WERI-Rb-1 (cell line): ENCODE data around the gene PARP15.

Experiments used
- DNase-seq: peaks from one replicate; pipeline ENCODE4 v3.0.0-alpha.2; 2020
- H3K27ac ChIP-seq: fragments of 250-450 bp; sonication (Bioruptor Pico); 2 replicates; pipeline ENCODE4 v1.5.1; 2020; ENCODE audit warnings: mild to moderate bottlenecking, moderate library complexity
- H3K27me3 ChIP-seq: fragments of 250-450 bp; sonication (Bioruptor Pico); 2 replicates; pipeline ENCODE4 v1.5.1; 2021; ENCODE audit warnings: mild to moderate bottlenecking, low read depth, moderate library complexity; ENCODE audit not compliant: insufficient read depth, severe bottlenecking
- H3K36me3 ChIP-seq: fragments of 250-450 bp; sonication (Bioruptor Pico); 2 replicates; pipeline ENCODE4 v1.5.1; 2020; ENCODE audit warnings: mild to moderate bottlenecking, moderate library complexity
- H3K4me3 ChIP-seq: 2 replicates; pipeline ENCODE4 v1.5.1; 2011; ENCODE audit warnings: low read depth, mild to moderate bottlenecking, control low read depth, low read length
- H3K9me3 ChIP-seq: fragments of 250-450 bp; sonication (Bioruptor Pico); 2 replicates; pipeline ENCODE4 v1.5.1; 2021; ENCODE audit warnings: mild to moderate bottlenecking, moderate library complexity; ENCODE audit not compliant: severe bottlenecking
- CTCF ChIP-seq: IDR thresholded peaks from 2 replicates; pipeline ENCODE4 v1.5.1; 2011; ENCODE audit warnings: low read depth, mild to moderate bottlenecking, control low read depth, inconsistent platforms, low read length

Gene PARP15

GRCh38 chr3:122536632-122537001, 40.8 kb upstream of the PARP15 start:
- Histone ChIP-seq H3K36me3 (no peaks in the 10 kb centered on the region; the same call in 1 of the 2 replicates), H3K4me3 (no peak overlapping the region), H3K27ac (no peak overlapping the region), H3K9me3 (no peaks in the 10 kb centered on the region), H3K27me3 (no peaks in the 10 kb centered on the region)
- DNase-seq: no peak
- TF ChIP-seq CTCF: no peak

DNA sequence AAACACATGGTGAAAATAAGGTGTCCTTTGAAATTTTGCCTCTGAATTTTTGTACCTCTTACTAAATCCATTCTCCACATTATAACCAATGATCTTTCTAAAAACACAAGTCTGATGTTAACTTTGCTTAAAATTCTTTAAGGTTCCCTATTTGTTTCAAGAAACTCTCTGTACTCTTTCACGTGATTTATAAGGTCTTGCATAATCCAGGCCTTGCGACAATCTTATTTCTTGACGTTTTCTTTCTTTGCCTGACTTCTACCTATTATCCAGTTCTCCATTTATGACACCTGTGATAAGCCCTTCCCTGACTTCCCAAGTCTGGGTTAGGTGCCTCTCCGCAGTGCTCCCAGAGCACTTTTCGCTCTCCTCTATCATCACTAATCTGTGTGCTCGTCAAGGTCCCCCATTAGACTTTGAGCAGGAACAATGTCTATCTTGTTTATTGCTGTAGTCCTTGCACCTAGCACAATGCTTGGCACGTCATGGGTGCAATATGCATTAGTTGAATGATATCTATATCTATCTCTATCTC, 38.4 kb upstream of the PARP15 start:
- no peak for TF ChIP-seq CTCF
- no peak for DNase-seq
- H3K4me3 ChIP-seq: no peak overlapping the region
- H3K27me3 ChIP-seq: no peaks in the 10 kb centered on the region
- H3K9me3 ChIP-seq: no peaks in the 10 kb centered on the region
- no peaks in the 10 kb centered on the region for H3K36me3 ChIP-seq
- H3K27ac ChIP-seq: no peak overlapping the region

GRCh38 chr3:122546151-122546550, 31.3 kb upstream of the PARP15 start:
- Histone ChIP-seq H3K36me3 (no peaks in the 10 kb centered on the region), H3K4me3 (no peak overlapping the region), H3K27me3 (no peaks in the 10 kb centered on the region), H3K9me3 (no peaks in the 10 kb centered on the region), H3K27ac (no peak overlapping the region)
- TF ChIP-seq CTCF: no peak
- DNase-seq: no peak

DNA sequence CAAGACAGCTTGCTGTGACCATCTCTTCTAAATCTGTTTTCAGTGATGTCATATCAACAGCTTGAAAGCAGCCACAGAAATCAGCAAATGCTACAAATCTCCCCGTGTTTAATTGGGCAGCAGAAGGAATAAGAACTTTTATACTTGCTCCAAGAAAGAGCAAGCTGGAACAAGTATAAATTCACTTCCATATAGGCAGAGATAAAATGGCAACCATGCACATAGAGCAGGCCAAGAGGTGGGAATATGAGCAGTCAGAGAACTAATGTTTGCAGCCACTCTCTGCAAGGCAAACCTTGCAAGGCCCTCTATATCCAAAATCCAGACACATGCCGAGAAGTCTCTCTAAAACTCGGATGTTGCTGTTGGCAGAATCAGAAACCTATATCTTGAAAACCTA, 29.4 kb upstream of the PARP15 start:
- no peak overlapping the region for H3K27ac ChIP-seq
- DNase-seq: no peak
- no peaks in the 10 kb centered on the region for H3K36me3 ChIP-seq
- H3K27me3 ChIP-seq: no peaks in the 10 kb centered on the region
- no peak overlapping the region for H3K4me3 ChIP-seq
- H3K9me3 ChIP-seq: no peaks in the 10 kb centered on the region
- TF ChIP-seq CTCF: no peak

- TF ChIP-seq CTCF: no peak
- Histone ChIP-seq H3K36me3 (no peaks in the 10 kb centered on the region), H3K4me3 (no peak overlapping the region), H3K9me3 (no peaks in the 10 kb centered on the region), H3K27me3 (no peaks in the 10 kb centered on the region), H3K27ac (no peak overlapping the region)
- no peak for DNase-seq
These were observed 28.8 kb upstream of the PARP15 start for GRCh38 chr3:122548619-122549018.

GRCh38 chr3:122553171-122553570, 24.3 kb upstream of the PARP15 start:
- Histone ChIP-seq H3K9me3 (no peaks in the 10 kb centered on the region), H3K4me3 (no peak overlapping the region), H3K27ac (no peak overlapping the region), H3K27me3 (no peaks in the 10 kb centered on the region), H3K36me3 (no peaks in the 10 kb centered on the region)
- no peak for DNase-seq
- no peak for TF ChIP-seq CTCF
